ENCODE results near the gene ACYP2.

GRCh38 chr2:54318821-54319220, 203.4 kb downstream of the ACYP2 start:
- TF ChIP-seq CTCF (IDR thresholded peaks at IDR 0.05) (no peak), POLR2A (IDR thresholded peaks at IDR 0.05) (no peak)
